ENCODE measurements around the gene SMARCB1. TPM values are rescaled to one million over a fixed set of nuclear protein-coding genes. Genes with fewer than 3 reads are reported as not detected.

SMARCB1 gene
- total RNA-seq, 1 experiment from 2014 or later: 80.2 TPM

GRCh38 chr22:23818541-23818940, 31.8 kb downstream of the SMARCB1 start:
- H3F3A ChIP-seq (ENCODE audit: insufficient read depth, low read depth): no peaks in the 10 kb centered on the region
- no TSS peak for BruUV-seq (replicated peaks)
- H3K27me3 ChIP-seq (ENCODE audit: insufficient read depth, low read depth): no peaks in the 10 kb centered on the region
- no peaks in the 10 kb centered on the region for H3K9me3 ChIP-seq (ENCODE audit: insufficient read depth, low read depth)
- peaks cover 5% of the 10 kb centered on the region for H3K36me3 ChIP-seq (ENCODE audit: low read depth)
- intact Hi-C loops (cut with micrococcal nuclease; ENCODE audit: unreplicated experiment): no loop called here
- no peaks in the 10 kb centered on the region for H3K4me1 ChIP-seq (replicated peaks; ENCODE audit: insufficient read depth)
- TF ChIP-seq CTCF (conservative IDR thresholded peaks at IDR 0.05) (no peak), EZH2 (IDR thresholded peaks at IDR 0.05; ENCODE audit: low read depth) (no peak)
- no peak overlapping the region for H3K4me2 ChIP-seq
- H3K79me2 ChIP-seq (ENCODE audit: low read depth): no peaks in the 10 kb centered on the region
- ChIA-PET POLR2A (ENCODE audit: unreplicated experiment) (no interaction called here), CTCF (no interaction called here)
- no peaks in the 10 kb centered on the region for H3K9me2 ChIP-seq (ENCODE audit: insufficient read depth)
- no peak overlapping the region for H3K4me3 ChIP-seq
- H3K27ac ChIP-seq: no peak overlapping the region
- no peak for DNase-seq
- H4K20me1 ChIP-seq (ENCODE audit: insufficient read depth): peaks cover 3% of the 10 kb centered on the region; the same call in 1 of the 2 replicates
- no peak overlapping the region for H2AFZ ChIP-seq

- no peaks in the 10 kb centered on the region for H3K9me3 ChIP-seq (ENCODE audit: insufficient read depth, low read depth)
- ChIA-PET CTCF (no interaction called here), POLR2A (ENCODE audit: unreplicated experiment) (no interaction called here)
- H3K9me2 ChIP-seq (ENCODE audit: insufficient read depth): no peaks in the 10 kb centered on the region
- no peaks in the 10 kb centered on the region for H3K27me3 ChIP-seq (ENCODE audit: insufficient read depth, low read depth)
- intact Hi-C loops (cut with micrococcal nuclease; ENCODE audit: unreplicated experiment): no loop called here
- H3K4me3 ChIP-seq: no peak overlapping the region
- no peak overlapping the region for H3K4me2 ChIP-seq
- H3K36me3 ChIP-seq (ENCODE audit: low read depth): peaks cover 5% of the 10 kb centered on the region
- no peaks in the 10 kb centered on the region for H3F3A ChIP-seq (ENCODE audit: insufficient read depth, low read depth)
- no TSS peak for BruUV-seq (replicated peaks)
- no peak overlapping the region for H2AFZ ChIP-seq
- H3K27ac ChIP-seq: no peak overlapping the region
- peaks cover 3% of the 10 kb centered on the region; the same call in 1 of the 2 replicates for H4K20me1 ChIP-seq (ENCODE audit: insufficient read depth)
- no peak for DNase-seq
- TF ChIP-seq CTCF (conservative IDR thresholded peaks at IDR 0.05) (no peak), EZH2 (IDR thresholded peaks at IDR 0.05; ENCODE audit: low read depth) (no peak)
- H3K79me2 ChIP-seq (ENCODE audit: low read depth): no peaks in the 10 kb centered on the region
- no peaks in the 10 kb centered on the region for H3K4me1 ChIP-seq (replicated peaks; ENCODE audit: insufficient read depth)
Observed at GRCh38 chr22:23820748-23821211, 34.0 kb downstream of the SMARCB1 start.

GRCh38 chr22:23822101-23822671, 35.4 kb downstream of the SMARCB1 start:
- peaks cover 5% of the 10 kb centered on the region for H3K36me3 ChIP-seq (ENCODE audit: low read depth)
- CTCF ChIA-PET: no interaction called here

More at GRCh38 chr22:23822101-23822671, 35.4 kb downstream of the SMARCB1 start:
- no peak overlapping the region for H2AFZ ChIP-seq
- POLR2A ChIA-PET (ENCODE audit: unreplicated experiment): no interaction called here
- peaks cover 3% of the 10 kb centered on the region; the same call in 1 of the 2 replicates for H4K20me1 ChIP-seq (ENCODE audit: insufficient read depth)
- no peak for TF ChIP-seq EZH2 (IDR thresholded peaks at IDR 0.05; ENCODE audit: low read depth)
- no peak for TF ChIP-seq CTCF (conservative IDR thresholded peaks at IDR 0.05)
- H3F3A ChIP-seq (ENCODE audit: insufficient read depth, low read depth): no peaks in the 10 kb centered on the region
- H3K4me3 ChIP-seq: no peak overlapping the region
- no peaks in the 10 kb centered on the region for H3K4me1 ChIP-seq (replicated peaks; ENCODE audit: insufficient read depth)
- no peak for DNase-seq
- H3K27ac ChIP-seq: no peak overlapping the region
- no peak overlapping the region for H3K4me2 ChIP-seq
- no TSS peak for BruUV-seq (replicated peaks)
- no peaks in the 10 kb centered on the region for H3K79me2 ChIP-seq (ENCODE audit: low read depth)
- H3K27me3 ChIP-seq (ENCODE audit: insufficient read depth, low read depth): no peaks in the 10 kb centered on the region
- H3K9me3 ChIP-seq (ENCODE audit: insufficient read depth, low read depth): no peaks in the 10 kb centered on the region
- H3K9me2 ChIP-seq (ENCODE audit: insufficient read depth): no peaks in the 10 kb centered on the region
- intact Hi-C loops (cut with micrococcal nuclease; ENCODE audit: unreplicated experiment): no loop called here
